ENCODE data around the gene PTN. TPM values are rescaled to one million over a fixed set of nuclear protein-coding genes. Genes with fewer than 3 reads are reported as not detected.
A peak's percentile ranks its signal among the peaks of the same experiment; 100 is the strongest.

Gene PTN
- total and polyA plus RNA-seq, 9 of the 15 experiments (the other 6 are each of a cell fraction or from before 2014, with no cell fraction given), result not detected

DNA sequence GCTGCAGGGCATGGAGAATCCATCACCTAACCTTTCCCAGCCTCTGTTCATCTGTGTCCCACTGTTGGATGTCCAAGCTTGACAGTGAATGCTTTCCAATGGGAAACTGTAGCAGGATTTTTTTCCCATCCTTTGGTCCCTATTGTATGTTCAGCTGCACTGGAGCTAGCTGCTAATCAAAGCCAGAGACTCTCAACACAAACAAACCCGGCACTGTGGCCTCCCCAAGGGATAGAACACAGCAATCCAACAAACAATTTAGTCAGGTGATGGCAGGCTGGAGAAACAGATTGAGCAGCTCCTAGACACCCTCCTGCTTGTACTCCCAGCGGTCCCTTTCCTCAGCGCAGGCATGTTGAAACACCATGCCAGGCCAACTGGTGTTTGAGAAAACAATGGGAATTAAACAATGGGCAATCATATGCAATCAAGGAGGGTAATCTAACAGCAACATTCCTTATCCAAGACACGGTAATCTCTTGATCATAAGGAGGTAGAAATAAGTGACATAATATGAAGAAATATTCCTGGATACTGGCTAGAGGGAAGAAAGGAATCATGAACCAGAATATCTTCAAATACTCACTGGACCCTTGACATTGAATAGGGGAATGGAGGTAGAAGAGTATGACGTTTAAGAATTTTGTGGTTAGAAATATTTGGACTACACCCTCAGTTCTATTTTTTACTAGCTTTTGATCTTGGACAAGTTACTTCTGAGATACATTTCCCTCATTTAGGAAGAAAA, 15.0 kb downstream of the PTN start:
- Histone ChIP-seq H3K36me3 (ENCODE audit: control insufficient read depth, insufficient read depth, low read length) (no peaks in the 10 kb centered on the region), H3K9me3 (replicated peaks; ENCODE audit: control insufficient read depth, insufficient read depth, low read depth, low read length) (no peaks in the 10 kb centered on the region; the same call in 1 of the 2 replicates), H3K4me2 (ENCODE audit: insufficient read depth, low read length) (no peak overlapping the region), H2AFZ (ENCODE audit: low read depth, low read length) (no peak overlapping the region), H3K79me2 (ENCODE audit: control insufficient read depth, insufficient read depth, low read length) (no peaks in the 10 kb centered on the region), H3K9ac (ENCODE audit: insufficient read depth in 1 of 2, low read depth in 2 of 2, low read length in 2 of 2) (no peak overlapping the region), H3K9me1 (ENCODE audit: control insufficient read depth, insufficient read depth, low read length) (no peaks in the 10 kb centered on the region), H3K27ac (ENCODE audit: extremely low read depth, low read depth, low read length) (no peak overlapping the region), H3K4me3 (no peak overlapping the region), H4K20me1 (replicated peaks; ENCODE audit: control insufficient read depth, insufficient read depth, low read length) (no peaks in the 10 kb centered on the region), H3K4me1 (replicated peaks in 1 of 2; ENCODE audit: control insufficient read depth in 2 of 2, insufficient read depth in 2 of 2, low read length in 2 of 2) (no peaks in the 10 kb centered on the region), H3K27me3 (ENCODE audit: control insufficient read depth in 2 of 2, insufficient read depth in 2 of 2, low read length in 2 of 2) (no peaks in the 10 kb centered on the region)
- ChIA-PET POLR2A (interaction anchor here (1.3 kb wide), 1 partner anchor 9 kb away, joined by 3 read pairs; no protein-coding TSS in a partner anchor), CTCF (ENCODE audit: low intra/inter-chr PET ratio) (no interaction called here)
- no peak for TF ChIP-seq LARP7 (IDR thresholded peaks at IDR 0.05)
- peak; percentile 1 for TF ChIP-seq RBBP5 (IDR thresholded peaks at IDR 0.05; ENCODE audit: borderline replicate concordance, insufficient read depth, low read length, poor library complexity, severe bottlenecking)
- WGBS (ENCODE audit: insufficient coverage, low coverage, missing lambda C conversion rate), result 0% methylated on average over 5 of the region's 5 CpGs
- DNase-seq (ENCODE audit: extremely low read depth in 1 of 4, low spot score in 3 of 4) (no peak), FAIRE-seq (no peak), ATAC-seq (no peak)
- no TSS peak for BruUV-seq (replicated peaks)
- in situ Hi-C loops (cut with MboI), result no loop called here
- intact Hi-C loops (cut with micrococcal nuclease), result no loop called here

DNA sequence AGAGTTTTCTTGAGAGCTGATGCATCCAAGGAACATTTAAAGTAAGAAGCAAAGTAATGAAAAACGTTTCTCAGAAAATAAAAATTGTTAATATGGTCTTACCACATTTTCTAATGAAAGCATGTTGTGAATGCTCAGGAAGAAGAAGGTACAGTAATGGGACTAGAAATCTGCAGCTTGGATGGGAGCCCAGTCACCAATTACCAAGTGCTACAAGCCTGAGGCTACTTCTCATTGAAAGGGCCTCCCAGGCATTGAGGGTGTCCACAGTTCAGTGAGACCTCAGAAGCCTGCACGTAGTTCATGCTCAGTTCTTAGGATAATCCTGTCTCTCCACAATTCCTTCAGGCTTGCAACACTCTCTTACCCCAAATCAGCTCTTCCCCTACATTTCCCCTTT, 17.6 kb downstream of the PTN start:
- FAIRE-seq (no peak), DNase-seq (ENCODE audit: extremely low read depth in 1 of 4, low spot score in 3 of 4) (no peak), ATAC-seq (no peak)
- no peak overlapping the region for H3K27ac ChIP-seq (ENCODE audit: extremely low read depth, low read depth, low read length)
- WGBS (ENCODE audit: insufficient coverage, low coverage, missing lambda C conversion rate), result 2% methylated on average over 2 of the region's 2 CpGs
- no peaks in the 10 kb centered on the region for H3K27me3 ChIP-seq (ENCODE audit: control insufficient read depth in 2 of 2, insufficient read depth in 2 of 2, low read length in 2 of 2)
- ChIA-PET CTCF (ENCODE audit: low intra/inter-chr PET ratio) (no interaction called here), POLR2A (no interaction called here)
- no peaks in the 10 kb centered on the region for H3K4me1 ChIP-seq (replicated peaks in 1 of 2; ENCODE audit: control insufficient read depth in 2 of 2, insufficient read depth in 2 of 2, low read length in 2 of 2)
- in situ Hi-C loops (cut with MboI), result no loop called here
- no peak overlapping the region for H3K9ac ChIP-seq (ENCODE audit: insufficient read depth in 1 of 2, low read depth in 2 of 2, low read length in 2 of 2)
- H3K9me3 ChIP-seq (replicated peaks; ENCODE audit: control insufficient read depth, insufficient read depth, low read depth, low read length), result no peaks in the 10 kb centered on the region; the same call in 1 of the 2 replicates
- H4K20me1 ChIP-seq (replicated peaks; ENCODE audit: control insufficient read depth, insufficient read depth, low read length), result no peaks in the 10 kb centered on the region
- no peak overlapping the region for H2AFZ ChIP-seq (ENCODE audit: low read depth, low read length)
- H3K9me1 ChIP-seq (ENCODE audit: control insufficient read depth, insufficient read depth, low read length), result no peaks in the 10 kb centered on the region
- H3K36me3 ChIP-seq (ENCODE audit: control insufficient read depth, insufficient read depth, low read length), result no peaks in the 10 kb centered on the region
- no peak overlapping the region for H3K4me2 ChIP-seq (ENCODE audit: insufficient read depth, low read length)
- H3K4me3 ChIP-seq, result no peak overlapping the region
- H3K79me2 ChIP-seq (ENCODE audit: control insufficient read depth, insufficient read depth, low read length), result no peaks in the 10 kb centered on the region
- no TSS peak for BruUV-seq (replicated peaks)
- intact Hi-C loops (cut with micrococcal nuclease), result no loop called here
- TF ChIP-seq, protein P1, sequence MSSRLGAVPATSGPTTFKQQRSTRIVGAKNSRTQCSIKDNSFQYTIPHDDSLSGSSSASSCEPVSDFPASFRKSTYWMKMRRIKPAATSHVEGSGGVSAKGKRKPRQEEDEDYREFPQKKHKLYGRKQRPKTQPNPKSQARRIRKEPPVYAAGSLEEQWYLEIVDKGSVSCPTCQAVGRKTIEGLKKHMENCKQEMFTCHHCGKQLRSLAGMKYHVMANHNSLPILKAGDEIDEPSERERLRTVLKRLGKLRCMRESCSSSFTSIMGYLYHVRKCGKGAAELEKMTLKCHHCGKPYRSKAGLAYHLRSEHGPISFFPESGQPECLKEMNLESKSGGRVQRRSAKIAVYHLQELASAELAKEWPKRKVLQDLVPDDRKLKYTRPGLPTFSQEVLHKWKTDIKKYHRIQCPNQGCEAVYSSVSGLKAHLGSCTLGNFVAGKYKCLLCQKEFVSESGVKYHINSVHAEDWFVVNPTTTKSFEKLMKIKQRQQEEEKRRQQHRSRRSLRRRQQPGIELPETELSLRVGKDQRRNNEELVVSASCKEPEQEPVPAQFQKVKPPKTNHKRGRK (tag; IDR thresholded peaks at IDR 0.05), result no peak
- no peak for TF ChIP-seq DNMT1 (IDR thresholded peaks at IDR 0.05)
- TF ChIP-seq, protein P2, sequence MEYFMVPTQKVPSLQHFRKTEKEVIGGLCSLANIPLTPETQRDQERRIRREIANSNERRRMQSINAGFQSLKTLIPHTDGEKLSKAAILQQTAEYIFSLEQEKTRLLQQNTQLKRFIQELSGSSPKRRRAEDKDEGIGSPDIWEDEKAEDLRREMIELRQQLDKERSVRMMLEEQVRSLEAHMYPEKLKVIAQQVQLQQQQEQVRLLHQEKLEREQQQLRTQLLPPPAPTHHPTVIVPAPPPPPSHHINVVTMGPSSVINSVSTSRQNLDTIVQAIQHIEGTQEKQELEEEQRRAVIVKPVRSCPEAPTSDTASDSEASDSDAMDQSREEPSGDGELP (CRISPR knock-in tag; IDR thresholded peaks at IDR 0.05; ENCODE audit: borderline replicate concordance), result no peak
- TF ChIP-seq ASH1L (IDR thresholded peaks at IDR 0.05; ENCODE audit: borderline replicate concordance, low read depth, partially characterized antibody), result no peak
- TF ChIP-seq MYC (IDR thresholded peaks at IDR 0.05; ENCODE audit: low read depth, low read length), result no peak
- no peak for TF ChIP-seq MYC (CRISPR knock-in tag; IDR thresholded peaks at IDR 0.05; ENCODE audit: borderline replicate concordance, low read depth)
